HG02763 (cell line): Measurements from ENCODE around the gene RALGPS1.

Source experiments
- ATAC-seq: cut with Tn5 transposase; IDR thresholded peaks from one replicate; pipeline ENCODE4 v1.9.1; 2021; ENCODE audit warnings: mild to moderate bottlenecking, moderate library complexity; ENCODE audit not compliant: unreplicated experiment

The RALGPS1 gene

GRCh38 chr9:127199001-127199791 lies 284.6 kb downstream of the RALGPS1 start:
- no peak for ATAC-seq

- no peak for ATAC-seq
These were observed 285.7 kb downstream of the RALGPS1 start for GRCh38 chr9:127200106-127200862.

DNA sequence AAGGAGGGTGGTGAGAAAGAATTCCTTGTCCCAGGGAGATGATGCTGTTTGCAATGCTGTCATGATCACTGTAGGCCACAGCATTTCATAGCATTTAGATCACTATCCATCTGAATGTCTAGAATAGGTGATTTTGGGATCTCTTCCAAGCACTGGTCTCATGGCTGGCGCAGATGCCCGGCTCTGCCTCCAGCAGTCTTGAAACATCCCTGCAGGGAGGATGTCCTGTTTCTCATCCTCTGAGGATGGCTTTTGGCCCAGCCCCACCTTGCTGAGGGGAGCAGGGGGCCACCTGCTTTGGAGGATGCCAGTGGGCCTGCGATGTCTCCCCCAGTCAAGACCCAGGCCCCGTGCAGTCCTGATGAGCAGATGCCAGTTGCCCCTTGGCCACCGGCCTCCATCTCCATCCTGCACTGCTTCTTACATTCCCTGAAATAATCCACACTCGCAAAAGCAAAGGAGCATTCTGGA lies 286.5 kb downstream of the RALGPS1 start:
- ATAC-seq: no peak

DNA sequence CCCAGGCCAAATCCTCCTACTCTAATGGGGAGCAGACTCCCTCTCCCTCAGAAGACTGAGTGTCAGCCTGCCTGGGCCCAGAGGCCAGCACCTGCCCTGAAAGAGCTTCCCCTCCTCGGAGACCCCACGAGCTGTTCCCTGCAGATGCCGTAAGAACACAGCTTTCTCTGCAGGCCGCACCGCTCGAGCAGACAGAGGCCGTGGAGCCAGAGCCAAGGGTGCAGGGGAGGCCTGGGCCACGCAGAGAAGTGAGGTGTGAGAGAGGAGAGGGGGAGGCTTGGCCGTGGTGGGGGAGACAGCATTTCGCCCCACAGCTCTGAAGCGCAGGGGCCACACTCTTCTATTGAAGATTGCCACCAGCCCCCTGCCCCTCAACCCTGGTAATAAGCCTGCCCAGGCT lies 287.1 kb downstream of the RALGPS1 start:
- no peak for ATAC-seq

GRCh38 chr9:127202461-127203169 lies 288.0 kb downstream of the RALGPS1 start:
- ATAC-seq: no peak

- ATAC-seq: no peak
These were observed 289.2 kb downstream of the RALGPS1 start for GRCh38 chr9:127203681-127204327.

DNA sequence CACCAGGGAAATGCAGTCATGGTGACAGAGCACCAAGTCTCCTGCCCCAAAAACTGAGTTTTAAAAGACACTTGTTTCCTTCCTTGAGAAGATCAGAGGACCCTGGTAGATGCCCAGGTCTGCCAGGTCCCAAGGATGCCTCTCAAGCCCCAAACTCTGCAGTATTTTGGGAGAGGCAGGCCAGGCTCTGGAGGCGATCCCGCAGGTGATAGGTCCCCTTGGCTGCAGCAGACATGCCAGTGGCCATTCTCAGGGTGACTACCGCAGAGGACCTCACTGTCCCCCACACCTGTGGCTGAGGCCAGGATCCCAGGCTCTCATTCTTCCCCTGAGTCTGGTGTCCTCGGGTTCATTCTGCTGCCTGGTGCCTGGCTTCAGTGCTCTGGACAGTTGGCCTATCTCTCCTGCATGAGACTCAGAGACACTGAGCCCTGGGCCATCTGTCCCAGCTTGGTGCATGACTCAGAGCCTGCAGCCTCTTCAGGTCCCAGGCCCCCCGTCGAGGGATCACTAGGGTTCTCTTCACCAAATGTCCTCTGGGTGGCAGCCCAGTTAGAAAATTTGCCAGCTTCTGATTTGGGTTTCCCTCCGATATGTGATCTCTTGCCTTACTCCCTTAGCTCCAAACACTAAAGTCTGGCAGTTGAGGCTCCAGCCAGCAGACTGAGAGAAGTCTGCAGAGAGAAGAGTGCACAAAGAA lies 290.3 kb downstream of the RALGPS1 start:
- ATAC-seq: no peak

DNA sequence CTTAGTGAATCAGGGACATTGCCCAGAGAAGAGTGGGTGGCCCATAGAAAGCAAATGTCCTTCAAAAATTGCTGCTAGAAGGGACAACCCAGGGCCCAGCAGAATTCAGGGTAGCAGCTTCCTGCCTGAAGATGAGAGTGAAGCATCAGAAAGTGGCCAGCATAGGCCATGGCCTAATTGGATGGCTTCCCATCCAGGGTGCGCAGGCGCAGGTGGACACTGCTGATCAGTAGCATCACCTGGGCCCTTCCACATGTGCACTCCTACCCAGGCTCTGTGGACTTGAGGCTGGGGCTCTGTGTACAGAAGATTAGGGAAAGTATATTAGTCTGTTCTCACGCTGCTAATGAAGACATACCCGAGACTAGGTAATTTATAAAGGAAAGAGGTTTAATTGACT lies 291.4 kb downstream of the RALGPS1 start:
- no peak for ATAC-seq

DNA sequence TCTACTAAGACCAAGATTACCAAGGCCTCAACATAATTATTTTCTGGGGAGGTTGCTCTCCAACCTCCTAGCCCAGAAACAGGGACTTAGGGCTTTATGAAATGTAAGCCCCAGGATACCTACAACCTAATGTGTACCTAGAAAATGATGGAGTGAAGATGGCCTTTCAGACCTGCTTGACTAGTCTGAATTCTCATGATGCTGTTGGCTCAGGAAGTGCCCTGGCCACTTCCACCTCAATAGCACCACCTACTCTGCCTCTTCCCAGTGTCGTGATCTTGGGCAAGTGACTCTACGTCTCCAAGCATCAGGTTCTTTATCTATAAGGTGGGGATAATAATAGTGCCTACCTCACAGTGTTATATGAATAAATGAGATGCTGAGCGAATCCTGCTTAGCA lies 292.1 kb downstream of the RALGPS1 start:
- no peak for ATAC-seq

- ATAC-seq: no peak
These were observed 293.3 kb downstream of the RALGPS1 start for GRCh38 chr9:127207734-127208410.

DNA sequence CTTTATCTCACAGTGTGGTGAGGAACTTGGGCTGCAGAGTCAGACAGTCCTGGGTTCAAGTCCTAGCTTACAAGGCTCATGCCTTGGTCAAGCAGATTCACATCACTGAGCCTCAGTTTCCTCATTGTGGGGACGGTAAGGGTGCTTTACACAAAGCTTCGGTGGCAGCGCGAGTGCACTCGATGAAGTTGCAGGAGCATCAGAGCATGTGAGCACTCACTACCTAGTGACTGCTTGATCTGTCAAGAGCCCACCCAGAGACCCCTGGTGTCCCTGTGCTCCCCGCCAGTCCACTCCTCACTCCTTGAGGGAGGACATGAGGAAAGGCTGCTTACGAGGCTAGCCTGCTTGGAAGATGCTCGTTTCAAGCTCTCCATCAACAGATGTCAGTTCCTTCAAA lies 293.8 kb downstream of the RALGPS1 start:
- ATAC-seq: no peak

DNA sequence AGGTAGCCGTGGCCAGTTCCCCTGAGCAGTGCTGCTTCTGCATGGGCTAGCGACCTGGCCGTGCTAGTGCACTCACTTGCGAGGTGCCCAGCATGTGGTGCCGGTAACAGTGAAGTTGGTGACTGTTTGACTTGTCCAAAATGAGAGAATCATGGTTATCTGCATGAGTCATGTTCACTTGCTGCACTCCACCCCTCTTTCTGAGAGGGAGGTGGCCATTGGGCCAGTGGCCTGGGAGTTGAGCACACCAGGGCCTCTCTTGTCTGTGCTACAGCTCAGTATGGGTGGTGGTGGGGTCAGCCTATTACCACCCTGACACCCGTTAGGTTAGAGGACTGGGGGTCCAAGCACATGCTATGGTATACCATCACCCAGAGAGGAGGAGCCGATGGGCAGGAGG lies 294.6 kb downstream of the RALGPS1 start:
- no peak for ATAC-seq

GRCh38 chr9:127209948-127210640 lies 295.5 kb downstream of the RALGPS1 start:
- no peak for ATAC-seq

DNA sequence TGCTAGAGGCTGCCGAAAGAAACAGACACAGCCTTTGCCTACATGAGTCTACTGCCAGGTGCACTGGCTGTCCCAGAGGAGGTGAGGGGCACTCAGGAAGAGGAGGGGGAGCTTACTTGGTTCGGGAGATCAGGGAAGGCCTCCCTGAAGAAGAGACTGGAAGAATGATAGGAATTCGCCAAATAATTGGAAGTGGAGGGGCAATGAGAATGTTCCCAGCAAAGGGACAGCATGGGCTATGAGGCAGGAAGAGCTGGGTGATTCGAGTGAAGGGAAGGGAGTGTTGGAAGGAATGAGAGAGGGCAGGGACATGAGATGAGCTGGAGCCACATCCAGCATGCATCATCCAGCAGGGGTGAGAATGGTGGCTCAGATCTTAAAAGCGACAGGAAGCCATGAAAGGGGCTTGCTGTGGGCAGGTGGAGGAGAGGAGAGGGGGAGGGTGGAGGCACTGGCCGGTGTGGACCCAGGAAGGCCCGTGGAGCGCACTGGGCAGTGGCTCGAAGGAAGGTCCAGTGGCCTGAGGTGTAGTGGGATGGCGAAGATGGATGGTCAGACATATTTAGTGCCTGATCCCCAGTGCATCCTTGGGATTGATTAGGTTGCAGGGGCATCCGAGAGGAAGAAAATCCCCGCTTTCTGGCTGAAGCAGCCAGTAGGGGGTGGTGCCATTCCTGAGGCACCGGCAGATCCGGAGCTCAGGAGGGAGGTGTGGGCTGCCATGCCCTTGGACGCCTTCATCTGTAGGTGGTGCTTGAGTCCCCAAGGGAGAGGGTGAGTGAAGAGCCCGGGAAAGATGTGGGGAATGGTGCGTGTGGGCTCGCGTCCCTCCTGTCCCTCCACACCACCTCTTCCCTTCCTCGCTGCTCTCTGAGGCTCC lies 296.5 kb downstream of the RALGPS1 start:
- ATAC-seq: no peak

- no peak for ATAC-seq
These were observed 297.4 kb downstream of the RALGPS1 start for GRCh38 chr9:127211983-127212382.

- no peak for ATAC-seq
These were observed 297.9 kb downstream of the RALGPS1 start for GRCh38 chr9:127212453-127212852.

GRCh38 chr9:127213859-127214258 lies 299.3 kb downstream of the RALGPS1 start:
- no peak for ATAC-seq
